IPS DF 19.7 (cell line): Measurements from ENCODE around the gene ACSL1.
"Not testable (repeated sequence)": the region's sequence is repeated elsewhere in the genome, so short reads cannot be mapped to it uniquely, and the experiment has no call there.

ENCODE experiments used
- DNase-seq: peaks from one replicate; pipeline ENCODE4 v3.0.0-alpha.2; 2013; ENCODE audit warnings: low read depth, low spot score

Gene ACSL1

GRCh38 chr4:184790826-184791225, 34.9 kb downstream of the ACSL1 start:
- no peak for DNase-seq

- no peak for DNase-seq
These were observed 37.8 kb downstream of the ACSL1 start for GRCh38 chr4:184787766-184788503.

DNA sequence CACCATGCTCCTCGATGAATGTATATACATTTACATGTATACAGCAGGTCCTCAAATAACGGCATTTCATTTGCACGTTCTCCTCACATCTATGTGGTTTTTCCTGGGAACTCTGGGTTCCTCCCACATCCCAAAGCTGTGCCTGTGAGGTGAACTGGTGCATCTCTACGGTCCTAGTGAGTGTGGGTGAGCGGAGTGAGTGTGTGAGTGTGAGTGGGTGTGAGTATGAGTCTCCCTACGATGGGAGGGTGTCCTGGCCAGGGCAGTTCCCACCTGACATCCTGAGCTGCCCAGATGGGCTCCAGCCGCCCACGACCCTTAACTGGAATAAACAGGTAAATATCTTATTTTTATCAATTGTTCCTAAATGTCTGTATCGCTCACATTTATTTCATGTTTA, 40.0 kb downstream of the ACSL1 start:
- DNase-seq = no peak

GRCh38 chr4:184784628-184785257, 41.0 kb downstream of the ACSL1 start:
- DNase-seq = no peak

- no peak for DNase-seq
These were observed 42.9 kb downstream of the ACSL1 start for GRCh38 chr4:184782731-184783373.

- DNase-seq = not testable (repeated sequence)
These were observed 46.6 kb downstream of the ACSL1 start for GRCh38 chr4:184779160-184779559.

DNA sequence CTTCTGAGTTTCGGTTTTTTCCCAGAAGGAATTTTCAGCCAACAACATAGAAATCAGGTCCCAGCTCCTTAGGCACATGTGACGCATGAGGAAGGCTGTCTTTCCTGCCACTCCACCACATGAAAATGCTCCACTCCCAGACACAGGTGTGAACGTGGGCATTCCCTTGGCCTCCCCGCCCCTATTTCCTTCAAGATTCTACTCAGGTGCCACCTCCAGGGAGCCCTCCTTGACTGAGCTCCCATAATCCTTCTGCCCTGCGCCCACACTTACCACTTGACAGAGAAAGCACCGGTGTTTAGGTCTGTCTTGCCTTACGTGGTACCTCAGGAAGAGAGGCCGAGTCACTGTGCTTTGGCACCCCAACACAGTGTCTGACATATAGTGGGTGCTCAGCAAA, 47.4 kb downstream of the ACSL1 start:
- no peak for DNase-seq

GRCh38 chr4:184776821-184777220, 48.9 kb downstream of the ACSL1 start:
- no peak for DNase-seq

DNA sequence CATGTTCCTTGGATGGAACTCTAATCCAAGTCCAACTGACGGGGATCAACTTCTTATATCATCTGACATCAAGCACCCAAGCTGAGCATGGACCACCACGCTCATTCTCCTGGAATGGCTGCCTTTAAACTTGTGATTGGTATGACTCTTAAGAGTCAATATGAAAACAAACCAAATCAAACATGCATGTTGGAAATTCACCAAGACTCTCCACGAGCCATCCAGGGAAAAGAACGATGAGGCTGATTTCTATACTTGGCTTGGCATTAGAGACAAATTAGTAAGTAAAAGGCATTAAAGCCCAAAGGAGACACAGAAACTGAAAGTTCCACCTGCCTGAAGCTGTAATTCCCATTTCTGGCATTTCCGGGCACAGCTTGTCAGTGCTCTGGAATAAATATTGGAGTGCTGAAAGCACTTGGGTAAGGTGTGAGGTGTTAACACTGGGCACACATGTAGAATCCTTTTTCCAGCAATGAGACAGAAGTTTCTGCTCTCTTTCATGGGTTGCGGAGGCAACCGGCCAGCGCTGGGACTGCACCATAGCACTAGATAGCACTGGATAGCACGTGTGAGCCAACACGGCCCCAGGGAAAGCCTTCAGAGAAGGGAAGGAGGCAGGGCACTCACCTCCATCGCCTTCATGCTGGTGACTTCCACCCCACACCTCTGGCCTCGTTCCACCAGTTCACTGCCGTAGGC, 49.8 kb downstream of the ACSL1 start:
- no peak for DNase-seq

- no peak for DNase-seq
These were observed 51.6 kb downstream of the ACSL1 start for GRCh38 chr4:184774152-184774551.

GRCh38 chr4:184771416-184771815, 54.4 kb downstream of the ACSL1 start:
- DNase-seq = no peak

DNA sequence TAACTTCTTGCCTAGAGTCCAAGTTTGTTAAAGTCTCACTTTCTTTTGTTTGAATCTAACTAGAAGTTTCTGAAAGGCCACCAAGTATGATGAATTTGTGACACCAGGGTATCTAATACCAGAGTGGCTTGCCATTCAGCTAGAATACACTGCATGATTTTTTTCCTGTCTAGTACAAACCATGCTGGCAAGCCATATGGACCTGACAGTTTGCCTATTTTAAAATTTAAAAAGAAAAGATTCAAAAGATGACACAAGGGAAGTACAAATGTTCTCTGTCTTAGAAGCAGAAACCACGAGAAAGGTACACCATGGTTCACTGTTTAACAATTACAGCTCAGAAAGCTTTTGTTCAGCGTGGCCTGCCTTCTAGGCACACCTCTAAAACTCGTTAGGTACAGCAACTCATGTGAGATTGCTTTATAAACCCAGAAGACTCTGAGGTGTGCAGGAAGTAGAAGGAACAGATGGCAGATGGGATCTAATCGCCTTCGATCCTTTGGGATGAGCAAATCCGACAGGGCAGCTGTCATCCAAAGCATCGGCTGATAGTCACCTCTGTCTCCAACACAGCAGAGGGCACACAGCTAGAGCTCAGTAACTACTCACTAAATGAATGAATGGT, 56.5 kb downstream of the ACSL1 start:
- DNase-seq = no peak

GRCh38 chr4:184768296-184768695, 57.5 kb downstream of the ACSL1 start:
- no peak for DNase-seq

GRCh38 chr4:184766446-184766845, 59.3 kb downstream of the ACSL1 start:
- DNase-seq = no peak

- no peak for DNase-seq
These were observed 60.1 kb downstream of the ACSL1 start for GRCh38 chr4:184765473-184766340.

- DNase-seq = no peak
These were observed 61.2 kb downstream of the ACSL1 start for GRCh38 chr4:184764601-184765000.

DNA sequence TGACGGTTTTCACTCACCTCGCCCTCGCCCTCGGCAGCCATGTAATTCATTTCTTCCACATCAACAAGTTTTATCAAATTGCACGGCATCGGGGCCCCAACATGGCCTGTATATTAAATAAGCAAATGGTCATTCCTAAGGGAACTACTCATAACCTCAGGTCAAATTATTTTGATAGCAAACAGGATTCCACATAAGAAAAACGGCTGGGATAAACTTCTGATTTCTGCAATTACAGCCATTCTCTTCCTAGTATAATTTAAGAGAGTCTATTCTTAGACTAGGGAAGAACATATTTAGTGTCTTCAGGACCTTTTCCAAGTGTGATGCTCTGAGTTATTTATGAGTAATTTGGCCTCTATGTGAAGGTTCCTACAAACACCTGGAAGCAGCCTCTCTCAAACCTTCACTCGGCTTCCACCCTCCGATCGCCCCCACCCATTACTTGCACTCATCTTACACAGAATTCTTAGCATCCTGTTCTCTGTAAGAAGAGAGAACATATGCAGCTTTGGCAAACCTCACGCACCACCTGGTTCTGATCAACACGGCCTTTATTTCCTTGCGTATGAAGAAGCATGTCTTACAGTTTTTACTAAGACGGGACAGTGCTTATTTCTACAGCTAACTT, 62.5 kb downstream of the ACSL1 start:
- no peak for DNase-seq

DNA sequence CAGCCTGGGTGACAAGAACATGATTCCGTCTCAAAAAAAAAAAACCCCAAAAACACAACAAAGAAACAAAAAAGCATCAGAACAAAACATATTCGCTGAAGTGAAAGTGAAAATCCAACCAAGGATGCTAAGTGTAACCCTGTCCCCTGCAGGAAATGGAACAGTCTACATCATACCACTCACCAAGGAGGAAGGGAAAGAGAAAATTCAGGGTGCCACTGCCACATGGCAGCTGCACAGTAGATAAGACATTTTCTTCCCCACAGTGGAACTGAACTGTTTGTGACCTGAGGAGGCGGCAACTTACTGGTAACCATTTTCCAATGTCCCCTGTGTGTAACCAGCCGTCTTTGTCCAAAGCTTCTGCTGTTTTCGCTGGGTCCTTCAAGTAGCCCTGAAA, 63.7 kb downstream of the ACSL1 start:
- DNase-seq = no peak

- DNase-seq = no peak
These were observed 65.1 kb downstream of the ACSL1 start for GRCh38 chr4:184760681-184761080.

GRCh38 chr4:184757810-184758209, 68.0 kb downstream of the ACSL1 start:
- no peak for DNase-seq
